Activated naive CD4-positive, alpha-beta T cell treated with anti-CD3 and anti-CD28 coated beads, Interleukin-2, amount 50 U/mL, for 24 hours (primary cell): ENCODE measurements around the gene BOLA1.

Experiments used
- H3K27ac Mint-ChIP-seq: one replicate; pipeline ENCODE4 v1.8.0; 2021; ENCODE audit warnings: mild to moderate bottlenecking, mixed read lengths
- H3K27me3 Mint-ChIP-seq: one replicate; pipeline ENCODE4 v1.8.0; 2021; ENCODE audit warnings: mixed read lengths
- H3K36me3 Mint-ChIP-seq: one replicate; pipeline ENCODE4 v1.8.0; 2021; ENCODE audit warnings: mixed read lengths
- H3K4me1 Mint-ChIP-seq: one replicate; pipeline ENCODE4 v1.8.0; 2021; ENCODE audit warnings: mixed read lengths
- H3K4me3 Mint-ChIP-seq: one replicate; pipeline ENCODE4 v1.8.0; 2021; ENCODE audit warnings: mild to moderate bottlenecking, mixed read lengths
- H3K9me3 Mint-ChIP-seq: one replicate; pipeline ENCODE4 v1.8.0; 2021; ENCODE audit warnings: mixed read lengths

Gene BOLA1

GRCh38 chr1:149916193-149916897 is 17.0 kb downstream of the BOLA1 start:
- H3K27ac Mint-ChIP-seq, result no peak overlapping the region
- peak overlapping the region; percentile 88 for H3K4me3 Mint-ChIP-seq
- H3K36me3 Mint-ChIP-seq, result peaks cover 2% of the 10 kb centered on the region
- H3K4me1 Mint-ChIP-seq, result peaks cover 34% of the 10 kb centered on the region
- no peaks in the 10 kb centered on the region for H3K9me3 Mint-ChIP-seq
- no peaks in the 10 kb centered on the region for H3K27me3 Mint-ChIP-seq

DNA sequence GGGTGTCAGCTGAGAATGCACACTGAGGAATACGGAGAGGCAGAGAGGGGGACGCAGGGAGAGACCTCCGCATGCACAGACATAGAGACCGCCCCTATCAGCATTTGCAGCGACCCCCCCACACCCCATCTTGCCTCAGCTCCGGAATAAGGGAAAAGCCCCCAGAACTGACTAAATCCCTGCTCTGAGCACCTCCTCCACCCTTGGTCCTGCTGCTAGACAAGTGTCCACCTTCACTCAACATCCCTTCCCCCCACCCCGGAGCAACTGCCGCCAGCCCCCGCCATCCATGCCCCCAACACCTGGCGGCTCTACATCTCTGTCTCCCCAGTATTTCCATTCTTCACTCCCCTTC is 17.5 kb downstream of the BOLA1 start:
- H3K4me1 Mint-ChIP-seq, result peaks cover 34% of the 10 kb centered on the region
- no peaks in the 10 kb centered on the region for H3K27me3 Mint-ChIP-seq
- H3K9me3 Mint-ChIP-seq, result no peaks in the 10 kb centered on the region
- H3K27ac Mint-ChIP-seq, result no peak overlapping the region
- H3K4me3 Mint-ChIP-seq, result peak overlapping the region; percentile 88
- peaks cover 3% of the 10 kb centered on the region for H3K36me3 Mint-ChIP-seq

DNA sequence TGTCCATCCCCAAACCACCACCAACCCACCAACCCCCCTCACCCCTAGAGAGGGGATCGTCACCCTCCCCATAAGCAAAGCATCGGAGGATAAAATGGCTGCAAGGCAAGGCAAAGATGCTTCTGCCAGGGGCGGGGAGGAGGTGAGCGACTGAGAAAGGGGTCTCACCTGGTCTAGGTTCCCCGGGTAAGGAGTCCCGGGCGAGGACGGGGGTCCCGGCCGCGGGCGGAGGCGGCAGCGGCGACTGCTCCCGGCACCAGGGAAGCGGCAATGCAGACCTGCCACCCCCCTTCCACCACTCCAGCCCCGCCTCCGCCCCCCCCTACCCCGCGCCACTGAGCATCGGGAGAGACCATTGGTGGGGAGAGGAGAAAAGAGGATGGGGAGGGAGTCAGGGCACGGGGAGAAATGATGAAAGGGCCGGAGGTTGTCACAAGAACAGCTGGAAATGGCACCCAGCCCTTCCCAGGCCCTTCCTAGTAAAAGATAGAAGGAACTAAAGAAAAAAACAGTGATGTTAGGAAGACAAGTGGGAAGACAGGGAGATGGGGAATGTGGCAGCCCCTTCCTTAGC is 18.3 kb downstream of the BOLA1 start, which contains the start of gene SV2A:
Gene SV2A, minus strand, starts transcription at position 274 of the 574 bp plus-strand sequence. CDS start 4,004 bp downstream, outside the sequence.
- peaks cover 4% of the 10 kb centered on the region for H3K36me3 Mint-ChIP-seq
- H3K27me3 Mint-ChIP-seq, result no peaks in the 10 kb centered on the region
- no peaks in the 10 kb centered on the region for H3K9me3 Mint-ChIP-seq
- peak within 1 kb of the TSS; percentile 88 for H3K4me3 Mint-ChIP-seq
- H3K4me1 Mint-ChIP-seq, result peaks cover 34% of the 10 kb centered on the region
- no peak within 1 kb of the TSS for H3K27ac Mint-ChIP-seq

DNA sequence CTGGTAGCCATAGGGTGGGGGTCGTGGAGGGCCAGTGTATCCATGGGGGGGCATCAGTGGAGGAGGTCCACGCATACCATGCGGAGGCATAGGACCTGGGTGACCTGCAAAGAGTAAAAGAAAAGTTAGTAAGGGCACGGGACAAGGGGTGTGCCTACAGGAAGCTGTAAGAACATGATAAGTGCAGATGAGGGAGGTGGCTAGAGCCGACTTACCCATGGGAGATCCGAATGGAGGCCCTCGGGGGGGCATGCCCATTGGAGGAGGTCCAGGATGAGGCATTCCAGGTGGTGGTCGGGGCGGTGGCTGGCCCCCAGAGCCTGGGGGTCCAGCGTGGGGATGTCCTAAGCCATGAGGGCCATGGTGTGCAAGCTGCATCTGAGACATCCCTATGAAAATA is 24.3 kb downstream of the BOLA1 start:
- peaks cover 40% of the 10 kb centered on the region for H3K4me1 Mint-ChIP-seq
- no peak overlapping the region for H3K27ac Mint-ChIP-seq
- H3K9me3 Mint-ChIP-seq, result no peaks in the 10 kb centered on the region
- peak overlapping the region; percentile 19 for H3K4me3 Mint-ChIP-seq
- H3K27me3 Mint-ChIP-seq, result no peaks in the 10 kb centered on the region
- H3K36me3 Mint-ChIP-seq, result peaks cover 35% of the 10 kb centered on the region

DNA sequence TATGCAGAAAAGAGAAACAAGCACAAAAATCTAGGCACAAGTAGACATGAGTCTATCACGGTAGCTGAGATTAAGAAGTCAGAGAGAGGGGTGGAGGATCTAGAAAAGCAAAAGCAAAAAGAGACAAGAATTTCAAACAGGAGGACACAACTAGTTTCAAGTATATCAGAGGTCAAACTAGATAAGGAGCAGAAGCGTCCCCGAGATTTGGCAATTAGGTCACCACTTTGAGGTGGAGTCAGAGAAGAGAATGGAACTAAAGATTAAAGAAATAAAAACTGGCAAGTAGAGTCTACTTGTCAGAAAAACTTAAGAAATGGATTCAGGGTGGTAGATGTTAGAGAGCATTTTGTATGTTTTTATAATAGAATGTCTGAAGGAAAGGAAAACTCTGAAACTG is 26.0 kb downstream of the BOLA1 start:
- H3K4me1 Mint-ChIP-seq, result peaks cover 46% of the 10 kb centered on the region
- H3K4me3 Mint-ChIP-seq, result peak overlapping the region; percentile 97
- H3K27me3 Mint-ChIP-seq, result no peaks in the 10 kb centered on the region
- peak overlapping the region; percentile 72 for H3K27ac Mint-ChIP-seq
- peaks cover 35% of the 10 kb centered on the region for H3K36me3 Mint-ChIP-seq
- no peaks in the 10 kb centered on the region for H3K9me3 Mint-ChIP-seq

- peak overlapping the region; percentile 72 for H3K27ac Mint-ChIP-seq
- H3K4me3 Mint-ChIP-seq, result peak overlapping the region; percentile 97
- H3K36me3 Mint-ChIP-seq, result peaks cover 37% of the 10 kb centered on the region
- peaks cover 49% of the 10 kb centered on the region for H3K4me1 Mint-ChIP-seq
- H3K9me3 Mint-ChIP-seq, result no peaks in the 10 kb centered on the region
- H3K27me3 Mint-ChIP-seq, result no peaks in the 10 kb centered on the region
These were observed 26.4 kb downstream of the BOLA1 start for GRCh38 chr1:149925751-149926150.

DNA sequence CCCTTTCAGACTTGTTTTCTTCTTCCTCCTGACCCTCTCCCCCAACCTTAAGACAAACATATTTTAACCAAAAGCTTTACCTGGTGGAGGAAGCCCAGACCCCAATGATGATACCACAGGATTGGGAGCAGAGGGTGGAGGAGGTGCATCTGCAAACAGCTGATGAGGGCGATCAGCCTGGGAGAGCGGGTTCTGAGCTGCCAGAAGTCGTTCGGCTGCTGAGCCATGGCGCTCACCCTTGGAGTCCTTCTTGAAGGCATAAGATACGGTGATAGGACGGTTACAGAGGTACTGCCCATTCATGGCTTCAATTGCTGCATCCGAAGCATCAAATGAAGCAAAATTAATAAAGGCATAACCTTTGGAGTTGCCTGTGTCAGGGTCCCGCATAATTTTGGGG is 26.9 kb downstream of the BOLA1 start:
- Mint-ChIP-seq H3K4me1 (peaks cover 51% of the 10 kb centered on the region), H3K9me3 (no peaks in the 10 kb centered on the region), H3K27me3 (no peaks in the 10 kb centered on the region), H3K4me3 (peak overlapping the region; percentile 97), H3K27ac (no peak overlapping the region), H3K36me3 (peaks cover 37% of the 10 kb centered on the region)

DNA sequence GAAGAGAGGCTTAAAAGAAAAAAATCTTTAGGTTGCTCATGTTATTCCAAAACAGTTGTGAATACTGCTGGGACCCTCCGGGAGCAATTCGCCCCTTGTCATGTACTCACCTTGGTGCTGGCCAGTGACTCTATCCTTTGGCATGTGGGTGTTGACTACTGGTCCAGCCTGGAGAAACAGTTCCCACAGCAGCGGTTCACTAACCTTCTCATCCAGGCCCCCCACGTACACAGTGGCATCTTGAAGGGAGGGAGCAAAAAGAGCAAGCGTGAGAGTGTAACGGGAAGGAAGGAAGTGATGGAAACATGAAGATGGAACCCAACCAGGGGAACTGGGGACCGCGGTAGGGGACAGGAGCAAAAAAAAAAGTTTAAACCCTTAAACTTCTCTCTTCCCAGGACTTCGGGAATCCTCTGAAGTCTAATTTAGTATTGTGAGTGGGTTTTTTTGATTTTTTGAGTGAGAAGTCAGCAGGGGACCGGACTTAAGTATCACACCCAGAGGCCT is 27.7 kb downstream of the BOLA1 start:
- H3K4me3 Mint-ChIP-seq, result peak overlapping the region; percentile 97
- H3K9me3 Mint-ChIP-seq, result no peaks in the 10 kb centered on the region
- H3K4me1 Mint-ChIP-seq, result peaks cover 53% of the 10 kb centered on the region
- H3K27ac Mint-ChIP-seq, result peak overlapping the region; percentile 95
- no peaks in the 10 kb centered on the region for H3K27me3 Mint-ChIP-seq
- H3K36me3 Mint-ChIP-seq, result peaks cover 33% of the 10 kb centered on the region

DNA sequence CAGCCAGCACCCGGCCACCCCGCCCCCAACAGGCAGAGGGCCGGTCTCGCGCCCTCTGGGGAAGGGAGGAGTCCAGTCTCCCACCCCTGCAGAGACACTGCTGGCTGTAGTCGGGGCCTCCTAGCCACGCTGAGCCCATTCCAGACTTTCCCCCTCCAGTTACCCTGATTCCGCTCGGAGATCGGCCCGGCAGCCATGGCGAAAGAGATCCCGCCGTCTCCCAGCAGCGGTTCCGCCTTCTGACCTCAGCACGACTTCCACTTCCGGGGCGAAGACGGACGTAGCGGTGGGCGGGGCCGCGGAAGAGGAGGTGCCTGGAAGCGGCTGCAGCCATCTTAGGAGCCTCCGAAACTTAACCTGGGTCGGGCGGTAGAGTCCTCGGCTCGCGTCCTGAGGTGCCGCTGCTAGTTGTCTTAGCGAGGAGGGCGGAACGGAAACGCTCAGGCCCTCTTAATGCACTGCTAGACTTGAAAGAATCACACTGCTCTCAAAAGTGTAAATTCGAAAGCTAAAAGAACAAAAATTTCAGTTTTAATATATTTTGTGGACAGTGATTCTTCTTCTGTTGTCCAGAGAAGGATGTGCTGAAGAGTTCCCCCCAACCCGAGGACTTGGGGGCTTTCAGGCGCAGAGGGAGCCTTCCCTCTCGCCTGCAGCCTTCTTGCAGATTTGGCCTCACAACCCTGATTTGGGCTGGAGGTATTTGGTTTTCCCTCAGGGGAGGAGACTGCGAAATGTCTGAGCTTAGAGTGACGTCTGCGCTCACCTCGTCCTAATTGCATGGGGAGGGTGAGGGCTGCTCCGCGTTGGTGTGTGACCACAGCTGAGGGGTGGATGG is 28.4 kb downstream of the BOLA1 start, which contains the start of gene SF3B4:
Gene SF3B4, minus strand, starts transcription at position 241 of the 838 bp plus-strand sequence. Its CDS starts 44 bp downstream, at position 197.
- Mint-ChIP-seq H3K36me3 (peaks cover 33% of the 10 kb centered on the region), H3K4me1 (peaks cover 53% of the 10 kb centered on the region), H3K27me3 (no peaks in the 10 kb centered on the region), H3K27ac (peak within 1 kb of the TSS; percentile 96), H3K9me3 (no peaks in the 10 kb centered on the region), H3K4me3 (peak within 1 kb of the TSS; percentile 97)

DNA sequence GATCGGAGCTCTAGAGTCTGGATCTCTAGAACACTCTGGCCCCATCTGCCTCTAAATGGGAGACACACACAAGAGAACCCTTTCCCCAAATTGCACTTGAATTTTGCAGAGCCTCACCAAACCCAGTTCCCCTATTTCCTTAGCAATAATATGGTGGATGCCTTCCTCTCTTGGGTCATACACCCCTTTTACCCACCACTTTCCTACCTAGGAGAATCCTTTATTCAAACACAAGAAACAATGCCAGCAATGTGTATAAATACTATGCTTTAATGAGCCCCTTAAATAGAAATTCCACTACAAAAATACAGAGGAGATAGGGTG is 29.0 kb downstream of the BOLA1 start:
- peaks cover 30% of the 10 kb centered on the region for H3K36me3 Mint-ChIP-seq
- H3K4me3 Mint-ChIP-seq, result peak overlapping the region; percentile 97
- no peaks in the 10 kb centered on the region for H3K9me3 Mint-ChIP-seq
- H3K27ac Mint-ChIP-seq, result peak overlapping the region; percentile 96
- H3K27me3 Mint-ChIP-seq, result no peaks in the 10 kb centered on the region
- peaks cover 53% of the 10 kb centered on the region for H3K4me1 Mint-ChIP-seq

GRCh38 chr1:149929856-149930255 is 30.5 kb downstream of the BOLA1 start:
- Mint-ChIP-seq H3K27me3 (no peaks in the 10 kb centered on the region), H3K27ac (no peak overlapping the region), H3K9me3 (no peaks in the 10 kb centered on the region), H3K36me3 (peaks cover 18% of the 10 kb centered on the region), H3K4me1 (peaks cover 41% of the 10 kb centered on the region), H3K4me3 (no peak overlapping the region)

- peaks cover 32% of the 10 kb centered on the region for H3K4me1 Mint-ChIP-seq
- H3K27ac Mint-ChIP-seq, result no peak overlapping the region
- no peak overlapping the region for H3K4me3 Mint-ChIP-seq
- no peaks in the 10 kb centered on the region for H3K9me3 Mint-ChIP-seq
- peaks cover 6% of the 10 kb centered on the region for H3K36me3 Mint-ChIP-seq
- no peaks in the 10 kb centered on the region for H3K27me3 Mint-ChIP-seq
These were observed 31.9 kb downstream of the BOLA1 start for GRCh38 chr1:149931212-149931790.

DNA sequence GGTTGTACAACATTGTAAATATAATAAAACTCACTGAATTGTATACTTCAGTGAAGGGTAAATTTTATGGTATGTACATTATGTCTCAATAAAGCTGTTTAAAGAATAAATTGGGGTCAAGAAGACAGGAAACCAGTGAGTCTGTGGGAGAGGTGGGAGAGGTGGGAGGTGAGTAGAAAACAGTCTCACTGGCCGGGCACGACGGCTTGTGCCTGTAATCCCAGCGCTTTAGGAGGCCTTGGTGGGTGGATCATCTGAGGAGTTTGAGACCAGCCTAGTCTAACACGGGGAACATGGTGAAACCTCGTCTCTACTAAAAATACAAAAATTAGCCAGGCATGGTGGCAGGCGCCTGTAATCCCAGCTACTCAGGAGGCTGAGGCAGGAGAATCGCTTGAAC is 33.1 kb downstream of the BOLA1 start:
- no peaks in the 10 kb centered on the region for H3K27me3 Mint-ChIP-seq
- H3K36me3 Mint-ChIP-seq, result peaks cover 5% of the 10 kb centered on the region
- no peaks in the 10 kb centered on the region for H3K9me3 Mint-ChIP-seq
- peaks cover 40% of the 10 kb centered on the region for H3K4me1 Mint-ChIP-seq
- no peak overlapping the region for H3K4me3 Mint-ChIP-seq
- no peak overlapping the region for H3K27ac Mint-ChIP-seq

DNA sequence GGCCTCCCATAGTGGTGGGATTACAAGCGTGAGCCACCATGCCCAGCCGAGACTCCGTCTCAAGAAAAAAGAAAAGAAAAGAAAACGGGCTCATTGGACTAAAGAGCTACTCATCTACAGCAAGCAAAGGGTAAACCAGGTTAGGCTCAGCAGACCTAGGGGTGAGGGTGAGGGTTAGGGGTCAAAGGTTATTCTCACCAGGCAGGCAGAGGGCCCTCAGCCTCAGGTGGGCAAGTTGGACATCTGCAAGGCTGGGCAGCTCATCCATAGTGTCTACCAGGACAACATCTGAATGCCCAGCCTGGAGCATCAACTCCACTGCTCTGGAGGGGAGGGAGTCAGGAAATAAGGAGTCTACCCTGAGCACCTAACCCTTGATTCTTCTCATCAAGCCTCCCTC is 33.8 kb downstream of the BOLA1 start:
- H3K4me1 Mint-ChIP-seq, result peaks cover 41% of the 10 kb centered on the region
- peaks cover 2% of the 10 kb centered on the region for H3K36me3 Mint-ChIP-seq
- H3K4me3 Mint-ChIP-seq, result no peak overlapping the region
- no peaks in the 10 kb centered on the region for H3K9me3 Mint-ChIP-seq
- peak overlapping the region; percentile 12 for H3K27ac Mint-ChIP-seq
- H3K27me3 Mint-ChIP-seq, result no peaks in the 10 kb centered on the region

DNA sequence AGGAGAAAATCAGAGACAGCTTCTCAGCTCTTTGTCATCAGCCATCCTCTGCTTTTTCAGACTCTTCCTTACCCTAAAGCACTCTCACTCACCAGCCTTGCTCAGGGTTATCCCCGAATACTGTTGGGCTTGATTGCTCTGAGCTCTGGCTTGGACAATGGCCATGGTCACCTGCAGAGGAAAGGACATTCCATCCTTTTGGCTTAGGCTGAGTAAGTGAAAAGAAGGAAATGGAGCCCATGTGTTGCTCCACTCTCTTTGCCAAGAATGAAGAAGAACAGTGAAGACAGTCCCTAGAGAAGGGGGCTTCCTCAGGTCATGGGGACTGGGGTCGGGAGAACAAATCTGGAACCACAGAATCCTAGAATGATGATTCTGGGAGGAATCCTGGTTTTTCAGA is 35.0 kb downstream of the BOLA1 start:
- Mint-ChIP-seq H3K4me3 (no peak overlapping the region), H3K4me1 (peaks cover 36% of the 10 kb centered on the region), H3K36me3 (peaks cover 2% of the 10 kb centered on the region), H3K9me3 (no peaks in the 10 kb centered on the region), H3K27me3 (no peaks in the 10 kb centered on the region), H3K27ac (no peak overlapping the region)
